ENCODE data around the gene KRT9.
"Not testable (repeated sequence)": the region's sequence is repeated elsewhere in the genome, so short reads cannot be mapped to it uniquely, and the experiment has no call there.

Gene KRT9

DNA sequence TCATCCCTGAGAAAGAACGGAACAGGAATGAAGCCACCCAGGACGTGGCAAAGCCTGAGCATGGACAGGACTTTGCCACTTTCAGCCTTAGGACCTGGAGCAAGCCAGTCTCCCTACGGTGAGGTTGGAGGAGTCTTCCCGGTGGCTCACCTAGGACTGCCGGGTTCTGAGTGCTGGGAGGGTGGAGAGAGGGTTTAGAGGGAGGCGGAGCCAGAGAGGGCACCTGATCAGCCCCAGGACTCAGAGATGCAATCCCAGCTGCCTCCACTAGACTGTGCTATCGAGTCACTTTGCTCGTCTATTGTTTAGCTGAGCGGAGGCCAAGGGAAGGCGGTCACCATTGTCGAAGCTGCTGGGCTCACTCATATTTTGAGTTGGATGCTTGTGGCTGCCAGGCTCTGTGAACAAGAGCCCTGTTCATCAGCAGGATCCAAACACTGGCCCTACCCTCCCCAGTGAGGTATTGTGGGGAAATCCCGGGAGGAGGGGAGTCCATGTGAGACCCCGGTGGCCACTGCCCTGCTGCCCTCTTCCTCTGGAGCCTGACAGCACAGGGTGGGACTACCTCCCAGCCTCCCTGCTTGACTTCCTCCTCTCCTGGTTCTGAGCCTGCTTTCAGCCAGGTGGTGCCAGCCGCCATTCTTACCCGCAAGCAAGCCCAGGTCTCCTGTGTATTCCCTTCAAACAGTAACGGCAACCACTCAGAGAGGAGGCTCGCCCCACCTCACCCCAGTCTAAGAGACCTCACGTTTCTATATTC lies 7.8 kb upstream of the KRT9 start:
- peak; percentile 7 for DNase-seq (ENCODE audit: low read depth)

DNA sequence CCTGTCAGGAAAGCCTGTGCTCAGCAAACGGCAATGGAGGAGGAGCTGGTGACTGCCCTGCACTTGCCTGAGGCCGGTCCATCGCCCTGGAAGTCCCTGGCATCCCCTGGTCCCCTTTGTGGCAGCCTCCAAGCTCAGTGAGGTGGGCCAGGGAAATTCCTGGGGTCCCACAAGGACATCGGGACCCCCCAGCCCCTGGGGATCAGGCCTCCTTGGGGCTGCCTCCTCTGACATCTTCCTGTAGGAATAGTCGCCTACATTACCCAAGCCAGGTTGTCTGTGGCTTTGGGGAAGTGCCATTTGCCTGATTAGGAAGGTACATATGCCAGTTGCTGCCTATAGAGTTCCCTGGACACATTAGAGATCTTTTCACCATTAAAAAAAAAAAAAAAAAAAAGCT lies 7.1 kb upstream of the KRT9 start:
- no peak for DNase-seq (ENCODE audit: low read depth)

DNA sequence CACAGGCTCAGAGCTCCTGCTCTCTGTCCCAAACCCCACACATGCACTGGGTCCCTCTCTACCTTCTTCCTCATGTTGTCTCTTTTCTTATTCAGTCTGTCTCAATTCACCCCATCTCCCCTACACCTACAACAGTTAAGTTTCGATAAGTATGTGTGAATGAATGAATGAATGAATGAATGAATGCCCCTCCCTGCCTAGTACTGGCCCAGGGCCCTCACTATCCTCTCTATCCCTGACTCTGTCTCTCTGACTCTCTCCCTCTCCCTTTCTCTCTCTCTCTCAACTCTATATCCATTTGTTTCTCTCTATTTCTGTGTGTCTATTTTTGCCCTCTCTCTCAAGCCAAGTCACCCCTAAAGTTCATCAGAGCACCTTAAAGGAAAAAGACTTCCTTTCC lies 6.7 kb upstream of the KRT9 start:
- no peak for DNase-seq (ENCODE audit: low read depth)

- DNase-seq (ENCODE audit: low read depth), result not testable (repeated sequence)
Measured at GRCh38 chr17:41576740-41577139, 4.9 kb upstream of the KRT9 start.

- DNase-seq (ENCODE audit: low read depth), result no peak
Measured at GRCh38 chr17:41575336-41575735, 3.5 kb upstream of the KRT9 start.

DNA sequence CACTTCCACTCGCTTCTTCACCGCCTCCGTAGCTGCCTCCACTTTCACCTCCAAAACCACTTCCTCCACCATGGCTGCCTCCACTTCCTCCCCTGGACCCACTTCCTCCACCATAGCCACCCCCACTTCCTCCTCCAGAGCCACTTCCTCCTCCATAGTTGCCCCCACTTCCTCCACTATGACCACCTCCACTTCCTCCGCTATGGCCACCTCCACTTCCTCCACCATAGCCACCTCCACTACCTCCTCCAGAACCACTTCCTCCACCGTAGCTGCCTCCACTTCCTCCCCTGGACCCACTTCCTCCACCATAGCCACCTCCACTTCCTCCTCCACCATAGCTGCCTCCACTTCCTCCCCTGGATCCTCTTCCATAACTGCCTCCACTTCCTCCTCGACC lies 4.5 kb downstream of the KRT9 start:
- no peak for DNase-seq (ENCODE audit: low read depth)

DNA sequence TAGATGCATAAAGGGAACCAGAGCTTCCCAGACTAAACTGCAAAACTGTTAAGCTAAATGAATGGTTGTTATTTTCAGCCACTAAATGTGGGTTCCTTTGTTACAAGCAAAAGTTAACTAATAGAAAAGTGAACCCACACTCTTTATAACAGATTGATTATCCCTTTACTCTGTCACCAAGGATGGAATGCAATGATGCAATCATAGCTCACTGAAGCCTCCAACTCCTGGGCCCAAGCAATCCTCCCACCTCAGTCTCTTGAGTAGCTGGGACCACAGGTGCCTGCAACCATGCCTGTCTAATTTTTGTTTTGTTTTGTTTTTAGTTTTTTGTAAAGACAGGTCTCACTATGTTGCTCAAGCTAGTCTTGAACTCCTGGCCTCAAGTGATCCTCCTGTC lies 6.5 kb downstream of the KRT9 start:
- DNase-seq (ENCODE audit: low read depth), result no peak

- no peak for DNase-seq (ENCODE audit: low read depth)
Measured at GRCh38 chr17:41563607-41564170, 8.2 kb downstream of the KRT9 start.

DNA sequence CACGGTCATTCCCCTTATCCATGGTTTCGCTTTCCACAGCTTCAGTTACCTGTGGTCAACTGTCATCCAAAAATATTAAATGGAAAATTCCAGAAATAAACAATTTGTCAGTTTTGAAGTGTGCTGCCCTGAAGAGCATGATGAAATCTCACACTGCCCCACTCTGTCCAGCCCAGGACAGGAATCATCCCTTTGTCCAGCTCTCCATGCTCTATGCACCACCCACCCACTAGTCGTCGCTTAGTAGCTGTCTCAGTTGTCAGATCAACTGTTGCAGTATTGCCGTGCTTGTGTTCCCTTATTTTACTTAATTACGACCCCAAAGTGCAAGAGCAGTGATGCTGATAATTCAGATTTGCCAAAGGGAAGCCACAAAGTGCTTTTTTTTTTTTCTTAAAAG lies 10.3 kb downstream of the KRT9 start:
- no peak for DNase-seq (ENCODE audit: low read depth)

DNA sequence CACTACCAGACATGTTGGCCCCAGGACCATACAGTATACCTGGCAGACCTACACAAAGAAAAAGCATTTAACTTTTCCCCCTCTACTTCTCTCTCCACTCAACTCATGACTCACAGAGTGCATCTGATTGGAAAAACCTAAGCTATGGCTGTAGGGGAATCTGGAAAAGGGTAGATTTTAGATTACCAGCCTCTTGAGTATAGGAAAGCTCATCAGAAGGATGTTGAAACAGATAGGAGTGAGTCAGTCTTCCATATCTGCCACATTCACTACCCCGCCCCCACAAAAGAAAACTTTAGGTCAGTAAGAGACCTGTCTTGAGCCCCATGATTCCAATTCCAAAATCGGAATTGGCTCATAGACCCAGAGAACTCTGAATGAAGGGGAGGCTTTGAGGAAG lies 12.3 kb downstream of the KRT9 start:
- no peak for DNase-seq (ENCODE audit: low read depth)

DNA sequence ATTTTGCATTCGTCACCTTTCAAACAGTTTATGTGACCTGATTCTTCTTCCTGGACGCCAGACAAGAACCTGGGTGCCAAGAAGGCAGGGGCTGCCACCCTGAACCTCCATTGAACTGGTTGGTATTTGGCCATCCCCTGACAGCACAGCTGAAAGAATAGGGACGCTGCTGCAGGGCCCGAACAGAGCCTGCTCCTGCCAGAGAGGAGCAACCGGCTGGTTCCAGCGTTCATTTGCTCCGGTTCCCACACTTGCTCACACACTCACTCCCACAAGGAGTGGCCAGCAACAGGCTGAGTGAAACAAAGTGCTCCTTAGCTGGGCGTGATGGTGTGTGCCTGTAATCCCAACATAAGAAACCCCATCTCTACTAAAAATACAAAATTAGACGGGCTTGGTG lies 14.9 kb downstream of the KRT9 start:
- DNase-seq (ENCODE audit: low read depth), result no peak

DNA sequence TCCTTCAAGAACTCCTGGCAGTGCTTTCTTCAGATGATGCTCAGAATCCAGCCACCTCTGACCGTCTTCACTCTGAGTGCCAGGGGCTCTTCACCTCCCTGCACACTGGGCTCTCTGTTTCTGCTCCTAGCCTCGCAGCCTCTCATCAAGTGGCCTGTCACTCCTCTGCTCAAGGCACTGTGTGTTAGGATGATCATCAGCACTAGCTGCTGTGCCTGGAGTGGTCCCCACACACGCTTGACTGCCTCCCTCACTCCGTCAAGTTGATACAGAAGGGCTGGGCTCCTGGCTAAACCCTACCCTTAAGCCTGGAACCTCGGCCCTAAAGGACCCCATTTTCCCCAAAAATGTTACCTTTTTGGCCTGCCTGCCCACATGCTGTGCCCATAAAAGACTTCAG lies 15.6 kb downstream of the KRT9 start:
- no peak for DNase-seq (ENCODE audit: low read depth)

- DNase-seq (ENCODE audit: low read depth), result no peak
Measured at GRCh38 chr17:41555105-41555887, 16.6 kb downstream of the KRT9 start.

DNA sequence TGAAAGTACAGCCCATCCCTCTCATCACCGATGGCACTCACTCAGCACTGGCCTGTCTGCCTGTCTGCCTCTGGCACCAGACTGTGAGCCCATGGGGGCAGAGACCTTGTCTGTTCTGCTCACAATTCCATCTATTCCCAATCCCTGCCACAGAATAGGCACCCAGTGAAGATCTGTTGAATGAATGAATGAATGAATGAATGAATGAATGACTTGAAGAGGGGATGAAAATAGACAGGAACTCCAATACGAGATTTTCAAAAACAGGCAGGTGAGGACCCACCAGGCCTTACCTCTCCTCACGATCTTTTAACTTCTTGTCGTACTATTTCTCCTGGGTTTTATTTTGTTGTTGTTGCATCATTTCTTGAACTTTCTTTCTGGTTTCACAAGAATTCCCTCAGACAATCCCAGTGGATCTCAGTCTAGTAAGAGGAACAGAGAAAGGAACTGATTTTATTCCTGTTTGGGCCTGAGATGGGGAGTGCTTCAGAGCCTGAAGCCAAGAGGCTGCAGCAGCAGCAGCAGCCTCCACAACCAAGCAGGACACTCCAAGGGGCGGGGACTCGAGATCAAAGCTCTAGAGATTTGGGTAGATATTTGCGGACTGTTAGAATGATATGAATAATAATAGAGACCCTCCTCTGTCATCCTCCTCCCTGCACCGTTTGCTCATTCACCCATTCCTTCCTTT lies 17.7 kb downstream of the KRT9 start:
- DNase-seq (ENCODE audit: low read depth), result no peak

- DNase-seq (ENCODE audit: low read depth), result no peak
Measured at GRCh38 chr17:41553176-41553575, 18.7 kb downstream of the KRT9 start.

GRCh38 chr17:41552455-41552854 lies 19.4 kb downstream of the KRT9 start:
- no peak for DNase-seq (ENCODE audit: low read depth)

DNA sequence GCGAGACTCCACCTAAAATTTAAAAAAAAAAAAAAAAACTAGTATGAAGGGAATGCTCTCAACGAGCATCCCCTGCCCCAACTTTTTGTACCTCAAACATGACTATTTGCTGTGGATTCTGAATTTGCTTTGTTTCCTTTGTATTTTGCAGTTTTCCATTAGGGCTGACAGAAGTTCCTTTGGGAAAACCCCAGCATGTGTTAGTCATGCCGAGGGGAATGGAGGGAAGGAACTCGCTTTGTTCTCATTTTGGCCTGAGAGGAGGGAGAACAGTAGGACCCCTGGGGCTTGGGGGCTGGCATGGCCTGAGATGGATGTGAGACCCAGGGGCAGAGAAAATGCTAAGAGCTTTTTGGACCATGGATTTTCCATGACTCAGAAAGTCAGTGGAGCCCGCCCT lies 20.5 kb downstream of the KRT9 start:
- DNase-seq (ENCODE audit: low read depth), result no peak

- DNase-seq (ENCODE audit: low read depth), result no peak
Measured at GRCh38 chr17:41549596-41550039, 22.2 kb downstream of the KRT9 start.

DNA sequence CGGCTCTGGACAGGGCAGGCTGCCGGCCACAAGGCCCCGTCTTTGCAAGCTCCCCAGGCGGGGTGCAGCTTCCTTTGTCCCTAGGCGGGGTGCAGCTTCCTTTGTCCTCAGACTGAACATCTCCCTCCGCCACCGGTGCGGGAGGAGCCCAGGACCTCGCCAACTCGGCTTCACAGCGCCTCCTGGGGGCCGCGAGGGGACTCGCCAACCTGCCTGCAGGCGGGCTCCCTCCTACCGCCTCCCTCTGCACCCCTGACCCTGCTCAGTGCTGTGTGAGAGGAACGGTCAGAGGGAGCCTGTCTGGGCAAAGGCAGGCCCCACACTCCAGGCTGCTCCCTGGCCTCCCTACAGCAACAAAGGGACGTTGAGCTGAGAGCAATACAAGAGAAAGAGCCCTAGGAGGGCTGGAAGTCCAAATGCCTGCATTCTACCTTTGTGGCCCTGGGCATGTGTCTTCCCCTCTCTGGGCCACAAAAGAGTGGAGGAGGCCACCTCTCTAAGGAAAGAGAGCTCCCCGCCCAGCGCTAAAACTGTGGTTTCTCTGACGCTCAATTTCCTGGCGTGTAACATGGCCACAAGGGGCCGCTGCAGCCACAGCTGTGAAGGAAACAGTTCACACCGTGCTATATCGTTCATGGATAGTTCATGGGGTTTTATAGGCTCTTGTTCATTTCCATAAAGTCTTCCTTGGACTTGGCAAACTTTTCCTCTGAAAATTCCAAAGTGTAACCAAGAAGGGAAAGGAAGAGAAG lies 22.8 kb downstream of the KRT9 start:
- DNase-seq (ENCODE audit: low read depth), result peak; percentile 72

- peak; percentile 12 for DNase-seq (ENCODE audit: low read depth)
Measured at GRCh38 chr17:41547921-41548843, 23.7 kb downstream of the KRT9 start.

DNA sequence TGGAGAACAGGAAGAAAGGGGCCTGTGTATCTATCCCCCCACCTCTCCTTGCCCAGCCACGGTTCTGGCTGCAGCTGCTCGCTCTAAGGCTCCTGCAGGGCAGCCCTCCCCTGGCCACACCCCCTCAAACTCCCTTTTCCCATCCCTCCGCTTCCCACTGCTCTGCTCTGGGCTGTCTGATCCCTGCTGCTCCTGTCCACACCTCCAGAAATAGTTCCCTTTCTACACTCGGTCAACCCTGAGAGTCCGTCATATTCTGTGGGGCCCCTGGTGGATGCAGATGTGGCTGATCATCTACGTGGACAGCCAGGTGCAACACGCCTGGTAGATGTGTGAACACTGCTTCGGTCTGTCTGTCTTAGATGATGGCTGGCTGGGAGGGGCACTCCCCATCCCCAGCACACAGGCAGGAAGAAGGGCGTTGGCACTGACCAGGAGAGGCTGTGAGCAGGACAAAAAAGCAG lies 24.4 kb downstream of the KRT9 start:
- DNase-seq (ENCODE audit: low read depth), result no peak
